MV-4-11 (cell line): ENCODE measurements around the gene LCNL1.

Experiments used
- DNase-seq: peaks from one replicate; lab custom pipeline; 2025; lab: John Stamatoyannopoulos, UW

The LCNL1 gene

GRCh38 chr9:136982232-136983051, at the start of gene LCNL1:
Gene LCNL1, plus strand, starts transcription at chr9:136982993. Its CDS starts 594 bp downstream, at chr9:136983587.
- DNase-seq: no peak

GRCh38 chr9:136934277-136934676, 48.5 kb upstream of the LCNL1 start:
- DNase-seq: no peak

- peak; percentile 72 for DNase-seq
Measured at GRCh38 chr9:136935651-136936050, 47.1 kb upstream of the LCNL1 start.

GRCh38 chr9:136936645-136937170, 46.1 kb upstream of the LCNL1 start:
- DNase-seq: no peak

DNA sequence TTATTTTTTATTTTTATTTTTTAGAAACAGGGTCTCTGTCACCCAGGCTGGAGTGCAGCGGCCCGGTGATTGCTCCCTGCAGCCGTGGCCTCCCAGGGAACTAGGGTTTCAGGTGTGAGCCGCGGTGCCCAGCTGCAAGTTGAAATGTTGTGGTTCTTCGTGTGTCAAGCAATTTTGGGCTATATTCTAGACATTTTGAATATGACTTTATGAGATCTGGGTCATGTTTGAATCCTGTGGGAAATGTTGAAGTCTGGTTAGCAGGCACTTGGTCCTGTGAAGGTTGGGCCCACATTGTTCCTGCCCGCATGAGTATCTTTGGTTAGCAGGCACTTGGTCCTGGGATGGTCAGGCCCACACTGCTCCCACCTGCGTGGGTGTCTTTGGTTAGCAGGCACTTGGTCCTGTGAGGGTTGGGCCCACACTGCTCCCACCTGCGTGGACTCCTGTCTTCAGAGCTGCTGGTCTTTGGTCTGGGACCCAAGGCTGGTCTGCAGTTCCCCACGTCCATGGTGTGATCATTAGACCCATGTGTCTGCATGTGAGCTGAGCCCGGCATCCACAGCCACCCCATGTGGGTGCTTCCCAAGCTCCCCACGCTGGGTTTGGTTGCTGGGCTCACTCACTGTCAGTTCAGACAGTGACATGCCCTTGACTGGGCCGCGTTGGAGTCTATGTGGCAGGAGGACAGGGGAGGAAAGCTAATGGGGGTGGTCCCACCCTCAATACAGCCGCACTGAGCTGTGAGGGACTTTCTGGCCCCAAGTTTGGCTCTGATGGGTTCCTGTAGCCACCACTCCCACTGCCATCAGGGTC, 45.4 kb upstream of the LCNL1 start:
- no peak for DNase-seq

- no peak for DNase-seq
Measured at GRCh38 chr9:136939431-136939995, 43.3 kb upstream of the LCNL1 start.

- DNase-seq: no peak
Measured at GRCh38 chr9:136939996-136940525, 42.7 kb upstream of the LCNL1 start.

GRCh38 chr9:136940526-136941230, 42.1 kb upstream of the LCNL1 start:
- DNase-seq: no peak

GRCh38 chr9:136941231-136942111, 41.3 kb upstream of the LCNL1 start:
- DNase-seq: no peak

GRCh38 chr9:136942112-136942880, 40.5 kb upstream of the LCNL1 start:
- no peak for DNase-seq

- DNase-seq: no peak
Measured at GRCh38 chr9:136942881-136943230, 39.9 kb upstream of the LCNL1 start.

DNA sequence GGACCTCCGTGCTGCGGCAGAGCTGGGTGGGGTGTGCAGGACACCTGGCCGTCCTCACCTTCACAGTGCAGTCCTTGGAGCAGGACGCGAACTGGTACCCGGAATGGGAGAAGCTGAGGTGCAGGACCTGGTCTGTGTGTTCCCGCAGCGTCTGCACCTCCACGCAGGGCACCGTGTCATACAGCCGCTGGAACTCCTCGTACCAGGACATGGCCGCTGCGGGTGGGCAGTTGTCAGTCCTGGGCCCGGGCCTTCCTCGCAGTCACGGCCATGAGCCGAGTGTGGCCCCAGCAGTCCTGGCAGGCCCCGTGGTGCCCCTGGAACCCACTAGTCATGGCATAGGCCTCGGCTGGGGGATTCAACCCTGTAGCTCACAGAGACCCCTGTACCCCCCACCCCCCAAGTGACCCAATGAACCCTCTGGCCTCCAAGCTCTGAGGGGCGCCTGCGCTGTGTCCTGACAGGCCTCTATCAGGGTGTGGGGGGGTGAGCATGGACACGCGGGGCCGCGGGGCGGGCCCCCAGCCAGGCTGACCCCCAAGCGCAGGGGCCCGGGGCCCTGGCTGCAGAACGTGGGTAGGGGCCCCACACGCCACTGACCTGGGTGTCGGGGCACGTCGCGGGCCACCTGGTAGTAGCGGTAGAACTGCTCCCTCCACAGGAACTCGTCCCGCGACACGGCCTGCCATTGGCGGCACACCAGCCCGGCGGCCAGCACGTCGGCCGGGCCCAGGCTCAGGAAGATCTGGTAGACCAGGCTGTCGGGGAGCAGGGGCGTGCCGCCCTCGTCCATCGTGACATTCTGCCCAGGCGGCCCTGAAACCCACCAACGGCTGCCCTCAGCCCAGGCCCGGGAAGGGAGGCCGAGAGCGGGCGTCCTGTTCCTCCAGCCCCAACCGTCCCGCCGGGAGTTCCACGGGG, 39.2 kb upstream of the LCNL1 start:
- no peak for DNase-seq

DNA sequence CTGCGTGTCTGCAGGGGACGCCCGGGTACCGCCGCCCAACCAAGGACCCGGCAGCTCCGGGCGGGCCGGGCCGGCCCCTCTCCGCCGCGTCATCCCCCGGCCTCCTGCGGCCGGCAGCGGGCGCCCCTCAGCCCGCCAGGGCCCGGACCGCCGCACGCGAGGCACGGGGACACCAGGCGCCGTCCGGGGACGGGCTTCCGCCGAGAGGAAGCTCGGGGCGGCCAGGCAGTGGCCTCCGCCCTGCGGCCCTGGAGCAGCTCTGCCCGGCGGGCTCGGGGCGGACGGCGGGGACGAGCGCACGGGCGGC, 38.6 kb upstream of the LCNL1 start:
- no peak for DNase-seq

- peak; percentile 88 for DNase-seq
Measured at GRCh38 chr9:136944519-136945332, 38.1 kb upstream of the LCNL1 start, which contains the start of the genes C8G and FBXW5. Gene C8G, plus strand, starts transcription at chr9:136945243. Its CDS starts 78 bp downstream, at chr9:136945321. Gene FBXW5, minus strand, starts transcription at chr9:136944738. Its CDS starts 655 bp downstream, at chr9:136944083.

DNA sequence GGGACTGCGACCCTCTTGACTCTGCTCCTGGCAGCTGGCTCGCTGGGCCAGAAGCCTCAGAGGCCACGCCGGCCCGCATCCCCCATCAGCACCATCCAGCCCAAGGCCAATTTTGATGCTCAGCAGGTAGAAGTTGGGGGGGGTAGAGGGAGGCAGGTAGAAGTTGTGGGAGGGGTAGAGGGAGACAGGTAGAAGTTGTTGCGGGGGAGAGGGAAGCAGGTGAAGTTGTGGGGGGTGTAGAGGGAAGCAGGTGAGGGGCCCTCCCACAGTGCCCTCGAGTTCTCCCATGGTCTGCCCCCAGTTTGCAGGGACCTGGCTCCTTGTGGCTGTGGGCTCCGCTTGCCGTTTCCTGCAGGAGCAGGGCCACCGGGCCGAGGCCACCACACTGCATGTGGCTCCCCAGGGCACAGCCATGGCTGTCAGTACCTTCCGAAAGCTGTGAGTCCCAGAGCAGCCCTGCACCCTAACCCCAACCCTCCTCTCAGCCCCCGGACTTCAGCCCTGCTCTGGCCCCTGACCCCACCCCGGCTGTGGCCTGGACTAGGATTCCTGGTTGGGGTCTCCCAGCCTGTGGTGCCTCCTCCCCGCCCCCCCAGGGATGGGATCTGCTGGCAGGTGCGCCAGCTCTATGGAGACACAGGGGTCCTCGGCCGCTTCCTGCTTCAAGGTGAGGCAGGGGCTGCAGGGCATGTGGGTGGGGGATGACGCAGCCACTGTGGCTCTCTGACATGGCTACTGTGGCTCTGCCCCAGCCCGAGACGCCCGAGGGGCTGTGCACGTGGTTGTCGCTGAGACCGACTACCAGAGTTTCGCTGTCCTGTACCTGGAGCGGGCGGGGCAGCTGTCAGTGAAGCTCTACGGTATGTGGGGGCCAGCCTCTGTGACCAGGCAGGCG, 37.2 kb upstream of the LCNL1 start:
- no peak for DNase-seq

- DNase-seq: no peak
Measured at GRCh38 chr9:136946228-136947027, 36.4 kb upstream of the LCNL1 start.
